ENCODE results near the gene C22orf31. TPM values are rescaled to one million over a fixed set of nuclear protein-coding genes. Genes with fewer than 3 reads are reported as not detected.

Gene C22orf31
- total RNA-seq, 1 experiment from 2014 or later, result not detected

DNA sequence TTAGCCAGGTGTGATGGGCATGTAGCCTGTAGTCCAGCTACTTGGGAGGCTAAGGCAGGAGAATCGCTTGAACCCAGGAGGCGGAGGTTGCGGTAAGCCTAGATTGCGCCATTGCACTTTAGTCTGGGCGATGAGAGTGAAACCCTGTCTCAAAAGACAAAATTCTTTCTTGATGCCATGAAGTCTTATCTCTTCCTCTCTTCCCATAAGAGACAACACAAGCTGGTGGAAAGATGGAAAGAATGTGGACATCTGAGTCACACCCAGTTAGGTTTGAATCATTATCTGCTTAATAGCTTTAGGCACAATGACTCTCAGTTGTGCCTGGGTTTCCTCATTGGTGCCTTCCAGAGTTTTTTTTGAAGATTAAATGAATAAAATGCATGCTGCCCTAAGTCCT, 46.5 kb upstream of the C22orf31 start:
- ChIA-PET CTCF (no interaction called here), POLR2A (ENCODE audit: unreplicated experiment) (no interaction called here)
- H3F3A ChIP-seq (ENCODE audit: low read length, unreplicated experiment), result no peaks in the 10 kb centered on the region
- ATAC-seq (peak; percentile 60), DNase-seq (peak; percentile 74)
- H3K9me2 ChIP-seq (replicated peaks; ENCODE audit: low read length), result no peaks in the 10 kb centered on the region
- no TSS peak for BruUV-seq (replicated peaks)
- peaks cover 16% of the 10 kb centered on the region for H3K4me1 ChIP-seq (ENCODE audit: insufficient read depth, low read length)
- H3K4me3 ChIP-seq (ENCODE audit: low read length), result no peak overlapping the region
- no peak overlapping the region for H3K27ac ChIP-seq (ENCODE audit: low read length)
- no peaks in the 10 kb centered on the region for H4K20me1 ChIP-seq (ENCODE audit: low read length)
- intact Hi-C loops (cut with micrococcal nuclease), result no loop called here
- H3K9ac ChIP-seq (ENCODE audit: low read length), result no peak overlapping the region
- H3K9me3 ChIP-seq (ENCODE audit: low read length), result no peaks in the 10 kb centered on the region
- H3K27me3 ChIP-seq (ENCODE audit: low read length), result no peaks in the 10 kb centered on the region
- no peaks in the 10 kb centered on the region for H3K79me2 ChIP-seq (ENCODE audit: low read length)
- no peak overlapping the region for H2AFZ ChIP-seq (ENCODE audit: low read length)
- no peak overlapping the region for H3K4me2 ChIP-seq (ENCODE audit: low read length)
- H3K36me3 ChIP-seq (ENCODE audit: low read depth, low read length), result no peaks in the 10 kb centered on the region
- TF ChIP-seq EZH2phosphoT487 (IDR thresholded peaks at IDR 0.05; ENCODE audit: borderline replicate concordance, low read length) (no peak), EZH2 (IDR thresholded peaks at IDR 0.05; ENCODE audit: low read length, unreplicated experiment) (no peak), CTCF (conservative IDR thresholded peaks at IDR 0.05; ENCODE audit: low read depth, low read length) (no peak)

DNA sequence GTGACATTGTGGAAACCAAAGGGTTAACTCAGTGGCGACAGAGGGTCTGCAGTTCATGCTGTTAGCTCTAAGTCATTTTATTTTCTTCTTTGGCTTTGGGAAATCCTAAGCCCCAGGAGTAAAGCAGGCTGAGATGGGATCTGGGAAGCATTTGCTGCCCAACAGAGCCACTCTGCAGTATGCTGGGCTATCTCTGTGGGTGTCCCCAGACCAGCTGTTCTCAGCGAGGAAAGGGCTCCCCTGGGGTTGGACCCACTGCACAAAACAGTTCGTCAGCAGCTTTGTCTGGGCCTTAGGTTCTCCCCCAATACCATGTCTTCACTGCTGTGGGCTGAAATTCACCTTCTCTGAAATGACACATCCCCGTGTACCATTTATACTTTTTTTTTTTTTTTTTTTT, 45.2 kb upstream of the C22orf31 start:
- H2AFZ ChIP-seq (ENCODE audit: low read length), result no peak overlapping the region
- H3K9me3 ChIP-seq (ENCODE audit: low read length), result no peaks in the 10 kb centered on the region
- no peaks in the 10 kb centered on the region for H3K36me3 ChIP-seq (ENCODE audit: low read depth, low read length)
- H3K27me3 ChIP-seq (ENCODE audit: low read length), result no peaks in the 10 kb centered on the region
- no peaks in the 10 kb centered on the region for H3K9me2 ChIP-seq (replicated peaks; ENCODE audit: low read length)
- no TSS peak for BruUV-seq (replicated peaks)
- H3K79me2 ChIP-seq (ENCODE audit: low read length), result no peaks in the 10 kb centered on the region
- no peak for TF ChIP-seq EZH2phosphoT487 (IDR thresholded peaks at IDR 0.05; ENCODE audit: borderline replicate concordance, low read length)
- no peak for TF ChIP-seq EZH2 (IDR thresholded peaks at IDR 0.05; ENCODE audit: low read length, unreplicated experiment)
- TF ChIP-seq CTCF (conservative IDR thresholded peaks at IDR 0.05; ENCODE audit: low read depth, low read length), result no peak
- ATAC-seq, result no peak
- H3K9ac ChIP-seq (ENCODE audit: low read length), result no peak overlapping the region
- ChIA-PET POLR2A (ENCODE audit: unreplicated experiment) (no interaction called here), CTCF (no interaction called here)
- no peak overlapping the region for H3K27ac ChIP-seq (ENCODE audit: low read length)
- no peak for DNase-seq
- H4K20me1 ChIP-seq (ENCODE audit: low read length), result no peaks in the 10 kb centered on the region
- no peak overlapping the region for H3K4me3 ChIP-seq (ENCODE audit: low read length)
- no peaks in the 10 kb centered on the region for H3F3A ChIP-seq (ENCODE audit: low read length, unreplicated experiment)
- intact Hi-C loops (cut with micrococcal nuclease), result no loop called here
- 0 out of 2 replicates have a peak, but pooled peaks cover 8% of the 10 kb centered on the region for H3K4me1 ChIP-seq (ENCODE audit: insufficient read depth, low read length)
- no peak overlapping the region for H3K4me2 ChIP-seq (ENCODE audit: low read length)

- CTCF ChIA-PET, result no interaction called here
Observed at GRCh38 chr22:29105468-29105867, 43.8 kb upstream of the C22orf31 start.

More at GRCh38 chr22:29105468-29105867, 43.8 kb upstream of the C22orf31 start:
- no peak for TF ChIP-seq EZH2 (IDR thresholded peaks at IDR 0.05; ENCODE audit: low read length, unreplicated experiment)
- no peak for TF ChIP-seq EZH2phosphoT487 (IDR thresholded peaks at IDR 0.05; ENCODE audit: borderline replicate concordance, low read length)
- no peak for TF ChIP-seq CTCF (conservative IDR thresholded peaks at IDR 0.05; ENCODE audit: low read depth, low read length)
- no peak for ATAC-seq
- no peak overlapping the region for H3K27ac ChIP-seq (ENCODE audit: low read length)
- no peak overlapping the region for H3K9ac ChIP-seq (ENCODE audit: low read length)
- H3K27me3 ChIP-seq (ENCODE audit: low read length), result no peaks in the 10 kb centered on the region
- BruUV-seq (replicated peaks), result no TSS peak
- H3K4me3 ChIP-seq (ENCODE audit: low read length), result no peak overlapping the region
- intact Hi-C loops (cut with micrococcal nuclease), result no loop called here
- POLR2A ChIA-PET (ENCODE audit: unreplicated experiment), result no interaction called here
- H3K9me2 ChIP-seq (replicated peaks; ENCODE audit: low read length), result no peaks in the 10 kb centered on the region
- no peaks in the 10 kb centered on the region for H3F3A ChIP-seq (ENCODE audit: low read length, unreplicated experiment)
- H3K4me2 ChIP-seq (ENCODE audit: low read length), result no peak overlapping the region
- 0 out of 2 replicates have a peak, but pooled peaks cover 8% of the 10 kb centered on the region for H3K4me1 ChIP-seq (ENCODE audit: insufficient read depth, low read length)
- DNase-seq, result no peak
- H3K9me3 ChIP-seq (ENCODE audit: low read length), result no peaks in the 10 kb centered on the region
- no peaks in the 10 kb centered on the region for H3K36me3 ChIP-seq (ENCODE audit: low read depth, low read length)
- H4K20me1 ChIP-seq (ENCODE audit: low read length), result no peaks in the 10 kb centered on the region
- H3K79me2 ChIP-seq (ENCODE audit: low read length), result no peaks in the 10 kb centered on the region
- no peak overlapping the region for H2AFZ ChIP-seq (ENCODE audit: low read length)
